Parietal lobe (tissue), 1 donor: ENCODE results near the gene MPDZ. TPM values are rescaled to one million over a fixed set of nuclear protein-coding genes. Genes with fewer than 3 reads are reported as not detected.

Experiments
- total RNA-seq: library from RNA; depleted of rRNA; stranded (reverse); fragments of >200 nt; gene quantifications from one replicate; pipeline ENCODE4 v1.2.3, GENCODE V29; 2014

MPDZ gene, protein sequence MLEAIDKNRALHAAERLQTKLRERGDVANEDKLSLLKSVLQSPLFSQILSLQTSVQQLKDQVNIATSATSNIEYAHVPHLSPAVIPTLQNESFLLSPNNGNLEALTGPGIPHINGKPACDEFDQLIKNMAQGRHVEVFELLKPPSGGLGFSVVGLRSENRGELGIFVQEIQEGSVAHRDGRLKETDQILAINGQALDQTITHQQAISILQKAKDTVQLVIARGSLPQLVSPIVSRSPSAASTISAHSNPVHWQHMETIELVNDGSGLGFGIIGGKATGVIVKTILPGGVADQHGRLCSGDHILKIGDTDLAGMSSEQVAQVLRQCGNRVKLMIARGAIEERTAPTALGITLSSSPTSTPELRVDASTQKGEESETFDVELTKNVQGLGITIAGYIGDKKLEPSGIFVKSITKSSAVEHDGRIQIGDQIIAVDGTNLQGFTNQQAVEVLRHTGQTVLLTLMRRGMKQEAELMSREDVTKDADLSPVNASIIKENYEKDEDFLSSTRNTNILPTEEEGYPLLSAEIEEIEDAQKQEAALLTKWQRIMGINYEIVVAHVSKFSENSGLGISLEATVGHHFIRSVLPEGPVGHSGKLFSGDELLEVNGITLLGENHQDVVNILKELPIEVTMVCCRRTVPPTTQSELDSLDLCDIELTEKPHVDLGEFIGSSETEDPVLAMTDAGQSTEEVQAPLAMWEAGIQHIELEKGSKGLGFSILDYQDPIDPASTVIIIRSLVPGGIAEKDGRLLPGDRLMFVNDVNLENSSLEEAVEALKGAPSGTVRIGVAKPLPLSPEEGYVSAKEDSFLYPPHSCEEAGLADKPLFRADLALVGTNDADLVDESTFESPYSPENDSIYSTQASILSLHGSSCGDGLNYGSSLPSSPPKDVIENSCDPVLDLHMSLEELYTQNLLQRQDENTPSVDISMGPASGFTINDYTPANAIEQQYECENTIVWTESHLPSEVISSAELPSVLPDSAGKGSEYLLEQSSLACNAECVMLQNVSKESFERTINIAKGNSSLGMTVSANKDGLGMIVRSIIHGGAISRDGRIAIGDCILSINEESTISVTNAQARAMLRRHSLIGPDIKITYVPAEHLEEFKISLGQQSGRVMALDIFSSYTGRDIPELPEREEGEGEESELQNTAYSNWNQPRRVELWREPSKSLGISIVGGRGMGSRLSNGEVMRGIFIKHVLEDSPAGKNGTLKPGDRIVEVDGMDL (N-terminal part only)
- 70.4 TPM for total RNA-seq

GRCh38 chr9:13279284-13280141 is at the start of gene MPDZ:
MPDZ (minus strand) TSS chr9:13279692; CDS start chr9:13250315, 29,377 bp downstream.

